ENCODE results near the gene PRKACA. TPM values are rescaled to one million over a fixed set of nuclear protein-coding genes. Genes with fewer than 3 reads are reported as not detected.

Gene PRKACA
- total RNA-seq, 1 experiment from 2014 or later = 57.3 TPM

GRCh38 chr19:14091813-14092462 is 25.6 kb downstream of the PRKACA start:
- BruUV-seq (replicated peaks) = TSS peak; percentile 64
- intact Hi-C loops (cut with micrococcal nuclease; ENCODE audit: unreplicated experiment) = no loop called here
- TF ChIP-seq, protein P1, sequence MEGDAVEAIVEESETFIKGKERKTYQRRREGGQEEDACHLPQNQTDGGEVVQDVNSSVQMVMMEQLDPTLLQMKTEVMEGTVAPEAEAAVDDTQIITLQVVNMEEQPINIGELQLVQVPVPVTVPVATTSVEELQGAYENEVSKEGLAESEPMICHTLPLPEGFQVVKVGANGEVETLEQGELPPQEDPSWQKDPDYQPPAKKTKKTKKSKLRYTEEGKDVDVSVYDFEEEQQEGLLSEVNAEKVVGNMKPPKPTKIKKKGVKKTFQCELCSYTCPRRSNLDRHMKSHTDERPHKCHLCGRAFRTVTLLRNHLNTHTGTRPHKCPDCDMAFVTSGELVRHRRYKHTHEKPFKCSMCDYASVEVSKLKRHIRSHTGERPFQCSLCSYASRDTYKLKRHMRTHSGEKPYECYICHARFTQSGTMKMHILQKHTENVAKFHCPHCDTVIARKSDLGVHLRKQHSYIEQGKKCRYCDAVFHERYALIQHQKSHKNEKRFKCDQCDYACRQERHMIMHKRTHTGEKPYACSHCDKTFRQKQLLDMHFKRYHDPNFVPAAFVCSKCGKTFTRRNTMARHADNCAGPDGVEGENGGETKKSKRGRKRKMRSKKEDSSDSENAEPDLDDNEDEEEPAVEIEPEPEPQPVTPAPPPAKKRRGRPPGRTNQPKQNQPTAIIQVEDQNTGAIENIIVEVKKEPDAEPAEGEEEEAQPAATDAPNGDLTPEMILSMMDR (IDR thresholded peaks at IDR 0.05; ENCODE audit: unreplicated experiment) = no peak
- no peak for DNase-seq
- Mint-ChIP-seq H3K9me3 (ENCODE audit: low read depth, unreplicated experiment) (no peaks in the 10 kb centered on the region), H3K27me3 (ENCODE audit: unreplicated experiment) (no peaks in the 10 kb centered on the region), H3K4me1 (ENCODE audit: low read depth, unreplicated experiment) (peaks cover 8% of the 10 kb centered on the region), H3K4me3 (ENCODE audit: low read depth, unreplicated experiment) (peak overlapping the region; percentile 61), H3K27ac (ENCODE audit: unreplicated experiment) (peak overlapping the region; percentile 67), H3K36me3 (ENCODE audit: insufficient read depth, unreplicated experiment) (peaks cover 39% of the 10 kb centered on the region)
- CTCF ChIA-PET = interaction anchor here (0.6 kb wide), 1 partner anchor 219 kb away, joined by 3 read pairs; no protein-coding TSS in a partner anchor

DNA sequence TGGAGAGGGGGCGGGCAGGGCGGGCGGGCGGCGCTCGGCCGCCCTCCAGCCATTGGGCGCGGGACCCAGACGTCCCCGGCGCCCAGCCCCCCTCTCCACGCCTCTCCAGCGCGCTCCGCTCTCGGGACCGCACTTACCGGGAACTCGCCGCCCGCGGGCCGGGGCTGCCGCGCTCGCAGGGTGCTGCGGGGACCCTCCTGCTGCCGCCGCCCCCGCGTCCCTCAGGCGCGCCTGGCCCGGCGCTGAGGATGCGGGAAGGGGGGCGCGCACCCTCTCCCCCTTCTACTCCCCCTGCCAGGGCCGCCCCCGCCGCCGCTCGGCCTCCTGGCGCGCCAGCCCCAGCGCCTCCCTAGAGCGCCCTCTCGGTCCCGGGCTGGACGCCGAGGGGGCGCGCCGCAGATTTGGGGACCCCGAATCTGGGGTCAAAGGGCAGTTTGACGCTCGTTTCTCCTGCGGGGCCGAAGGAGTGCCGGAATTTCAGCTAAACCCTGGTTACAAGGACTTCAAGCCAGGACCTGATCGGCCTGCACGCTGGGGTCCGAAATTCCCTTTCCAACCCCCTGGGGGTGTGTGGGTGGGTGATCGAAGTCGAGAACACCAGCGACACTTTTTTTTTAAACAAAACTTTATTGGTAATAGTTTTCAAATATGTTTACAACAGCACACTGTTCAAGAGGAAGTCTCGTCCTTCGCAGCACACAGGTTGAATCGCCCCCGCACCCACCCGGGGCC is 26.3 kb downstream of the PRKACA start:
- intact Hi-C loops (cut with micrococcal nuclease; ENCODE audit: unreplicated experiment) = no loop called here

DNA sequence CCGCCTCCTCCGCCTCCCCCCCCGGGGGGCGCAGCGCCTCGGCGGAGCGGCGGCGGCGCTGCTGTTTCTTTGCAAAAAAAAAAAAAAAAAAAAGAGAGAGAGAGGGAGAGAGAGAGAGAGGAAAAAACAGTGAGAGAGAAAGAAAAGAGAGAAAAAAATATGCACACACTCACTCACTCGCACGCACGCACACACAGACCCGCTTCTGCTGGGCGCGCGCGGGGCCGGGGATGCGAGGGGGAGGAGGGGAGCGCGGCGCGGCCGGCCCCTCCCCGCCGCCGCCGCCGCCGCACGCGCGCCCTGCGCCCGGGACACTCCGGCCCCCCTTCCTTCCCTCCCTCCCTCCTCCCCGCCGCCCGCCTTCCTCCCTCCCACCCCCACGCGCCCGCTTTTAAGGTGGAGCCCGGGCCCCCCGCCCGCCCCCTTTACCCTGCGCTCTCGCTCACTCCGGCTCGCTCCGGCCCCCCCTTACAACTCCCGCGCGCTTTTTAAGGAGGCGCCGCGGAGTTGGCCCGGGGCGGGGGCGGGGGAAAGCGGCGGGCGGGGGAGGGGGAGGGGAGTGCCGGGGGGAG is 27.0 kb downstream of the PRKACA start, which contains the start of gene SAMD1:
TSS of gene SAMD1 (minus strand) at position 243 of the 572 bp plus-strand sequence.
- no peak for DNase-seq
- TF ChIP-seq, protein P1 (IDR thresholded peaks at IDR 0.05; ENCODE audit: unreplicated experiment) = no peak
- Mint-ChIP-seq H3K4me1 (ENCODE audit: low read depth, unreplicated experiment) (peaks cover 8% of the 10 kb centered on the region), H3K27me3 (ENCODE audit: unreplicated experiment) (no peaks in the 10 kb centered on the region), H3K9me3 (ENCODE audit: low read depth, unreplicated experiment) (no peaks in the 10 kb centered on the region), H3K36me3 (ENCODE audit: insufficient read depth, unreplicated experiment) (peaks cover 34% of the 10 kb centered on the region), H3K4me3 (ENCODE audit: low read depth, unreplicated experiment) (peak within 1 kb of the TSS; percentile 61), H3K27ac (ENCODE audit: unreplicated experiment) (peak within 1 kb of the TSS; percentile 67)
- BruUV-seq (replicated peaks) = no TSS peak
- intact Hi-C loops (cut with micrococcal nuclease; ENCODE audit: unreplicated experiment) = no loop called here
- CTCF ChIA-PET = no interaction called here

More for the DNA sequence above, 26.3 kb downstream of the PRKACA start:
- Mint-ChIP-seq H3K27ac (ENCODE audit: unreplicated experiment) (peak overlapping the region; percentile 67), H3K4me1 (ENCODE audit: low read depth, unreplicated experiment) (peaks cover 8% of the 10 kb centered on the region), H3K9me3 (ENCODE audit: low read depth, unreplicated experiment) (no peaks in the 10 kb centered on the region), H3K4me3 (ENCODE audit: low read depth, unreplicated experiment) (peak overlapping the region; percentile 61), H3K36me3 (ENCODE audit: insufficient read depth, unreplicated experiment) (peaks cover 34% of the 10 kb centered on the region), H3K27me3 (ENCODE audit: unreplicated experiment) (no peaks in the 10 kb centered on the region)
- TF ChIP-seq, protein P1 (IDR thresholded peaks at IDR 0.05; ENCODE audit: unreplicated experiment) = no peak
- DNase-seq = peak; percentile 80
- no TSS peak for BruUV-seq (replicated peaks)
- CTCF ChIA-PET = no interaction called here

DNA sequence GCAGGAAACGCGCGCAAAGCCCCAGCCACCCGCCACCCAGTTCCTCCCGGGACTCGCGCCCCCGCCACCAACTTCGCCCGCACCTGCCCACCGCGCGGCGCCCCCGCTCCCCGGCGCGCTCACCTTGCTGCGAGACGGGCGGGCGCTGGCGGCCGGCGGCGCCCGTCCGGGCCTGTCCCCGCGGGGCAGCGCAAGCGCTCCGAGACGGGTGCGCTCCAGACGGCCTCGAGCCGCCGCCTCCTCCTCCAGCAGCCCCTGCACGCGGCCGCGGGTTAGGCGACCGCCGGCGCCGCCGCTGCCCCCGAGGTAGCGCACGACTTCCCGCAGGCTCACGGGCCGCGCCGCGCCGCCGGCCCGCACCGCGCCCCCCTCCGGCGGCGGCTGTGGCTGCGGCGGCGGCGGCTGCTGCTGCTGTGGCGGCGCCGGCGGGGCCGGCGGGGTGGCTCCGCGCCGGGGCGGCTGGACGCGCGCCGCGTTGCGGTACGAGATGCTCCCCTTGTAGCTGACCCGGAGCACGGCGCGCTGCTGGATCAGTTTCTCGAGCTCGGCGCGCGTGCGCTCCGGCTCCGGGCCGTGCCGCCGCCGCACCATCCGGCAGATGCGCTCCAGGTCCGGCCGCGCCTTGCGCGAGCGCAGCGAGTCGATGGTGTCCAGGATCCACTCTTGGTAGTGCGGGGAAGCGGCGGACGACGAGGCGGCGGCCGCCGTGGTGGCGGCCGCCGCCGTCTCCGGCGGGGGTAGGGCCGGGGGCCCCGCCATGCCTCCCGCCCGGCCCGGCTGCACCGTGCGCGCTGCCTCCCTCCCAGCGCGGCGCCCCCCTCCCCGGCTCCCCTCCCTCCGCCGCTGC is 27.7 kb downstream of the PRKACA start:
- Mint-ChIP-seq H3K27me3 (ENCODE audit: unreplicated experiment) (no peaks in the 10 kb centered on the region), H3K36me3 (ENCODE audit: insufficient read depth, unreplicated experiment) (peaks cover 38% of the 10 kb centered on the region), H3K4me3 (ENCODE audit: low read depth, unreplicated experiment) (peak overlapping the region; percentile 61), H3K9me3 (ENCODE audit: low read depth, unreplicated experiment) (no peaks in the 10 kb centered on the region), H3K27ac (ENCODE audit: unreplicated experiment) (no peak overlapping the region), H3K4me1 (ENCODE audit: low read depth, unreplicated experiment) (peaks cover 8% of the 10 kb centered on the region)
- no TSS peak for BruUV-seq (replicated peaks)
- DNase-seq = peak; percentile 48
- intact Hi-C loops (cut with micrococcal nuclease; ENCODE audit: unreplicated experiment) = no loop called here
- TF ChIP-seq, protein P1 (IDR thresholded peaks at IDR 0.05; ENCODE audit: unreplicated experiment) = no peak
- CTCF ChIA-PET = no interaction called here
